Right lobe of liver (tissue), 4 donors: ENCODE data around the gene ACOT11.

ENCODE experiments used
- POLR2A ChIP-seq: fragments of 450-650 bp; IDR thresholded peaks from one replicate; pipeline ENCODE4 v1.6.1; 2017; ENCODE audit warnings: antibody characterized with exemption, mild to moderate bottlenecking
- TF ChIP-seq, protein P1 (sequence below), 4 donors: fragments of 200-600 bp in 3 of 4; fragments of 450-650 bp in 1 of 4; IDR thresholded peaks; one replicate each; pipeline versions ENCODE4 v1.5.1 to v1.8.0; 2016 to 2022; ENCODE audit warnings: antibody characterized with exemption in 4 of 4, mild to moderate bottlenecking in 2 of 4
- donor health status: DM: no; HTN: no; CAD: no.
- donor health status: DM: no; HTN: no; CAD: no.
- donor health status: DM: no; HTN: yes; CAD: no.

DNA sequence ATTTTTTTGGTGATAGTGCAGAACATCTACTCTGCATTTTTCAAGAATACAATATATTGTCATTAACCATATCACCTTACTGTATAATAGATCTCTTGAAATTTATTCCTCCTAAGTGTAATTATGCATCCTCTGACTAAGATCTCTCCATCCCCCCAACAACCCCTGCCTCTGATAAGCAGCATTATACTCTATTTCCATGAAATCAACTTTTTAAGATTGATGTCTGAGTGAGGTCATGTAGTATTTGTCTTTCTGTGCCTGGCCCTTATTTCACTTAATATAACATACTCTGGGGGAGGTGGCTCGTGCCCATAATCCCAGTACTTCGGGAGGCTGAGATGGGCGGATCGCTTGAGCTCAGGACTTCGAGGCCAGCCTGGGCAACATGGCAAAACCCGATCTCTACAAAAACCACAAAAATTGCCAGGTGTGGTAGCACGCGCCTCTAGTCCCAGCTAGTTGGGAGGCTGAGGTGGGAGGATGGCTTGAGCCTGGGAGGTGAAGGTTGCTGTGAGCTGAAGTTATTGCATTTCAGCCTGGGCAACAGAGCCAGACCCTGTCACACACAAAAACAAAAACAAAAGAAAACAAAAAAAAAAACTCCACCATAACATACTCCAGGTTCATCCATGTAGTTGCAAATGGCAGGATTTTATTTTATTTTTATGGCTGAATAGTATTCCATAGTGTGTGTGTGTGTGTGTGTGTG is 5.7 kb downstream of the ACOT11 start:
- TF ChIP-seq, protein P1, sequence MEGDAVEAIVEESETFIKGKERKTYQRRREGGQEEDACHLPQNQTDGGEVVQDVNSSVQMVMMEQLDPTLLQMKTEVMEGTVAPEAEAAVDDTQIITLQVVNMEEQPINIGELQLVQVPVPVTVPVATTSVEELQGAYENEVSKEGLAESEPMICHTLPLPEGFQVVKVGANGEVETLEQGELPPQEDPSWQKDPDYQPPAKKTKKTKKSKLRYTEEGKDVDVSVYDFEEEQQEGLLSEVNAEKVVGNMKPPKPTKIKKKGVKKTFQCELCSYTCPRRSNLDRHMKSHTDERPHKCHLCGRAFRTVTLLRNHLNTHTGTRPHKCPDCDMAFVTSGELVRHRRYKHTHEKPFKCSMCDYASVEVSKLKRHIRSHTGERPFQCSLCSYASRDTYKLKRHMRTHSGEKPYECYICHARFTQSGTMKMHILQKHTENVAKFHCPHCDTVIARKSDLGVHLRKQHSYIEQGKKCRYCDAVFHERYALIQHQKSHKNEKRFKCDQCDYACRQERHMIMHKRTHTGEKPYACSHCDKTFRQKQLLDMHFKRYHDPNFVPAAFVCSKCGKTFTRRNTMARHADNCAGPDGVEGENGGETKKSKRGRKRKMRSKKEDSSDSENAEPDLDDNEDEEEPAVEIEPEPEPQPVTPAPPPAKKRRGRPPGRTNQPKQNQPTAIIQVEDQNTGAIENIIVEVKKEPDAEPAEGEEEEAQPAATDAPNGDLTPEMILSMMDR (IDR thresholded peaks at IDR 0.05), result no peak
- no peak for TF ChIP-seq POLR2A
